Activated T-cell treated with anti-CD3 and anti-CD28 coated beads, Interleukin-2, amount 50 U/mL, for 72 hours (primary cell): Measurements from ENCODE around the gene NELFCD. TPM values are rescaled to one million over a fixed set of nuclear protein-coding genes. Genes with fewer than 3 reads are reported as not detected.
"Not testable (repeated sequence)": the region's sequence is repeated elsewhere in the genome, so short reads cannot be mapped to it uniquely, and the experiment has no call there.

Source experiments
- ATAC-seq, 2 donors: fragments of 150-1000 bp; cut with Tn5 transposase; replicated peaks in 1 of 2; 2 replicates each; pipeline ENCODE4 v1.10.0; 2021; ENCODE audit warnings: moderate library complexity in 2 of 2, mild to moderate bottlenecking in 1 of 2
- DNase-seq, 2 donors: peaks; one replicate each; pipeline ENCODE4 v3.0.0; 2021 to 2022; ENCODE audit warnings: mixed read lengths in 1 of 2
- H3K27ac Mint-ChIP-seq: one replicate; pipeline ENCODE4 v1.8.0; 2022; ENCODE audit warnings: mild to moderate bottlenecking, moderate library complexity, mixed read lengths
- H3K27me3 Mint-ChIP-seq: one replicate; pipeline ENCODE4 v1.8.0; 2022; ENCODE audit warnings: low read depth, mixed read lengths
- H3K36me3 Mint-ChIP-seq, 2 donors: one replicate each; pipeline ENCODE4 v1.8.0; 2022; ENCODE audit warnings: mixed read lengths in 2 of 2, mild to moderate bottlenecking in 1 of 2; ENCODE audit not compliant: insufficient read depth in 2 of 2
- H3K4me1 Mint-ChIP-seq: one replicate; pipeline ENCODE4 v1.8.0; 2022; ENCODE audit warnings: low read depth, mixed read lengths
- H3K4me3 Mint-ChIP-seq, 2 donors: one replicate each; pipeline ENCODE4 v1.8.0; 2022; ENCODE audit warnings: mild to moderate bottlenecking in 2 of 2, mixed read lengths in 2 of 2, moderate library complexity in 2 of 2
- H3K9me3 Mint-ChIP-seq, 2 donors: one replicate each; pipeline ENCODE4 v1.8.0; 2022; ENCODE audit warnings: mixed read lengths in 2 of 2
- total RNA-seq, 2 donors: library from RNA; stranded (reverse); gene quantifications; one replicate each; pipeline ENCODE4 v1.2.3, GENCODE V29; 2022

The NELFCD gene
- total RNA-seq, 2 donors from 2014 or later: 66.2 to 67.5 TPM

- no peak for DNase-seq
- Mint-ChIP-seq H3K9me3 (no peaks in the 10 kb centered on the region), H3K4me3 (no peak overlapping the region), H3K27ac (no peak overlapping the region), H3K27me3 (no peaks in the 10 kb centered on the region), H3K4me1 (peaks cover 44% of the 10 kb centered on the region), H3K36me3 (peaks cover 0 to 2% of the 10 kb centered on the region in 2 donors)
- no peak for ATAC-seq
These were observed 27.8 kb downstream of the NELFCD start for GRCh38 chr20:59008715-59009336.

GRCh38 chr20:59010321-59010994 is 29.4 kb downstream of the NELFCD start:
- H3K36me3 Mint-ChIP-seq: no peaks in the 10 kb centered on the region
- no peaks in the 10 kb centered on the region for H3K27me3 Mint-ChIP-seq
- no peak overlapping the region for H3K27ac Mint-ChIP-seq
- DNase-seq (no peak), ATAC-seq (no peak)
- peaks cover 39% of the 10 kb centered on the region for H3K4me1 Mint-ChIP-seq
- H3K4me3 Mint-ChIP-seq: no peak overlapping the region
- H3K9me3 Mint-ChIP-seq: no peaks in the 10 kb centered on the region

- H3K9me3 Mint-ChIP-seq: no peaks in the 10 kb centered on the region
- peaks cover 35% of the 10 kb centered on the region for H3K4me1 Mint-ChIP-seq
- H3K36me3 Mint-ChIP-seq: no peaks in the 10 kb centered on the region
- ATAC-seq (no peak), DNase-seq (no peak)
- no peaks in the 10 kb centered on the region for H3K27me3 Mint-ChIP-seq
- H3K4me3 Mint-ChIP-seq: no peak overlapping the region
- H3K27ac Mint-ChIP-seq: no peak overlapping the region
These were observed 30.2 kb downstream of the NELFCD start for GRCh38 chr20:59010995-59011873.

GRCh38 chr20:59011874-59012157 is 30.8 kb downstream of the NELFCD start:
- peaks cover 41% of the 10 kb centered on the region for H3K4me1 Mint-ChIP-seq
- not testable (repeated sequence) for H3K4me3 Mint-ChIP-seq, DNase-seq, H3K36me3 Mint-ChIP-seq, H3K27me3 Mint-ChIP-seq, H3K9me3 Mint-ChIP-seq, ATAC-seq, H3K27ac Mint-ChIP-seq

- Mint-ChIP-seq H3K4me3 (peak overlapping the region in 1 of 2 donors; percentile 11), H3K27me3 (no peaks in the 10 kb centered on the region), H3K36me3 (no peaks in the 10 kb centered on the region), H3K27ac (no peak overlapping the region), H3K9me3 (no peaks in the 10 kb centered on the region), H3K4me1 (peaks cover 44% of the 10 kb centered on the region)
- no peak for DNase-seq
- no peak for ATAC-seq
These were observed 32.2 kb downstream of the NELFCD start for GRCh38 chr20:59013031-59013951.

DNA sequence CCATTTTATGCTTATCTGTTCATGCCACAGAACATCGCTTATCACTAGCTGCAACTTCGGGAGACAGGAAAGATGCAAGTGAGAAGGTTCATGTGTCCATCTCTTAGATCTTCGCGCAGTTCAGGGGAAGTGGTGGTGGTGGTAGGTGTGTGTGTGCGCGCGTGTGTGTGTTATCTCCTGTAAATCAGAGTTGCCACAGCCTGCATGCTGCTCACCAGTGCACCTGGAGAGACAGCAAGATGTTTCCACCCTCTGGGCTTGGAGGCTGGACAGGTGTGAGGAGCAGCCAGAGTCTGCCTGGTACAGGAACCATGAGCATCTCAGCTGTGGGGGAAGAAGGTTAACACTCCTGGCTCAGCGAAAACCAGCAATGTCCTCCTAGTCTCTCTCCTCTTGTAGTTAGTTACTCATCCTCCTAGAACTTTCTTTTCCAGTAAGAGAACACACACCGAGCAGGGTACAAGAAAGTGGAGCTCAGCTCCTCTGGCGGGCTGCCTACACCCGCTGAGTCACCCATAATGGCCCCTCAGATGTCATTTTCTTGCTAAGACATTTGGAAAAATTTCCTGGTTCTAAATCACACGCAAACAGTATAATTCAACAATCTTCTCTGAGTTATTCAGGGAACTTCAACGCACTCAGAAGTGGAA is 33.0 kb downstream of the NELFCD start:
- no peaks in the 10 kb centered on the region for H3K27me3 Mint-ChIP-seq
- H3K9me3 Mint-ChIP-seq: no peaks in the 10 kb centered on the region
- ATAC-seq (peak; percentile 50 to 58), DNase-seq (no peak)
- peak overlapping the region; percentile 68 for H3K27ac Mint-ChIP-seq
- H3K4me1 Mint-ChIP-seq: peaks cover 44% of the 10 kb centered on the region
- H3K4me3 Mint-ChIP-seq: peak overlapping the region; percentile 46 to 53
- no peaks in the 10 kb centered on the region for H3K36me3 Mint-ChIP-seq

DNA sequence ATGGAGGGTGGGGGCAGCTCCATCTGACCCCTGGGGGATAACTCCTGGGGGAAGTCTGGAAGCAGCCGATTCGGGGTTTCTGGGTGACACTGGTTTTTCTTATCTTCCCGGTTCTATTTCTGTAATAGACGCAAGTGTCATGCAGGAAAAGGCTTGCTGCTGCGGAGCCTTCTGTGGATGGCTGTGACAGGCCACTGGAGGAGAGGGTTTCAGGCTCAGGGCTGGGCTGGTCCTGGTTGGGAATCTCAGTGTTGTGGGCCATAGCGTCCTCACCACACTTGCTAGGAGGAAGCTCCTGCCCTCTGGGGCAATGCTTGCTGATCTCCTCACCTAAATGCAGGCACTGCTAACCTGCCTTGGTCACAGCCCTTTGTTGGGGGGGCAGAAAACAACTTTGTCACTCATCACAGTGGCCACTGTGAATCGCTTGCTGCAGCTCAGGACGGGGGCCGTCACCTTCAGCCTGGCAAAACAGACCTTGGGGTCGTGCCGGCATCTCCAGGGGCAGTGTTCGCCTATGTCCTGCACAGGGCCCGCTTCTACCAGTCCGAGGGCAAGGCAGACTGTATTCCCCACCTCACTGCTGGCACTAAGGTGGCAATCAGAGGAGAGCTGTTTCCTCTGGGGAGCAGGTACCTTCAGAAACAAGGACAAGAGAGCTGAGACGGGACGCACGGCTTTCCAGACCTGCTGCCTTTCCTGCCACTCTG is 33.8 kb downstream of the NELFCD start:
- Mint-ChIP-seq H3K36me3 (no peaks in the 10 kb centered on the region), H3K27me3 (no peaks in the 10 kb centered on the region), H3K4me1 (peaks cover 44% of the 10 kb centered on the region), H3K4me3 (peak overlapping the region; percentile 46 to 53), H3K9me3 (no peaks in the 10 kb centered on the region), H3K27ac (no peak overlapping the region)
- no peak for DNase-seq
- ATAC-seq: no peak

GRCh38 chr20:59015411-59015810 is 34.4 kb downstream of the NELFCD start:
- Mint-ChIP-seq H3K36me3 (no peaks in the 10 kb centered on the region), H3K4me3 (no peak overlapping the region), H3K27ac (no peak overlapping the region), H3K4me1 (peaks cover 44% of the 10 kb centered on the region), H3K27me3 (no peaks in the 10 kb centered on the region), H3K9me3 (no peaks in the 10 kb centered on the region)
- ATAC-seq (no peak), DNase-seq (no peak)

- no peak for DNase-seq
- Mint-ChIP-seq H3K27me3 (no peaks in the 10 kb centered on the region), H3K36me3 (no peaks in the 10 kb centered on the region), H3K4me1 (peaks cover 46% of the 10 kb centered on the region), H3K9me3 (no peaks in the 10 kb centered on the region), H3K27ac (peak overlapping the region; percentile 7), H3K4me3 (peak overlapping the region in 1 of 2 donors; percentile 20)
- ATAC-seq: no peak
These were observed 35.0 kb downstream of the NELFCD start for GRCh38 chr20:59015812-59016711.

- Mint-ChIP-seq H3K27me3 (no peaks in the 10 kb centered on the region), H3K36me3 (no peaks in the 10 kb centered on the region), H3K27ac (peak overlapping the region; percentile 7), H3K4me3 (peak overlapping the region; percentile 18 to 23), H3K4me1 (peaks cover 45% of the 10 kb centered on the region), H3K9me3 (no peaks in the 10 kb centered on the region)
- ATAC-seq: peak; percentile 60 to 66
- DNase-seq: peak; percentile 29 to 33
These were observed 35.9 kb downstream of the NELFCD start for GRCh38 chr20:59016795-59017492.
